C4-2B (cell line): ENCODE data around the gene CRYZL1.

Experiments used
- CTCF ChIP-seq: fragments of 450-650 bp; conservative IDR thresholded peaks from 2 replicates; pipeline ENCODE4 v1.5.1; 2017; ENCODE audit warnings: mild to moderate bottlenecking
- ZFX ChIP-seq: fragments of 450-650 bp; IDR thresholded peaks from 2 replicates; pipeline ENCODE4 v1.6.1; 2017

- TF ChIP-seq CTCF, result no peak
- no peak for TF ChIP-seq ZFX
These were observed 18.9 kb upstream of the CRYZL1 start for GRCh38 chr21:33660406-33660805.
